OCI-LY1 (cell line): Measurements from ENCODE around the gene USP15.

Source experiments
- H2AFZ ChIP-seq: fragments of 200-600 bp; sonication (generic), shearing (Covaris generic); 2 replicates; pipeline ENCODE4 v1.6.0; 2014; ENCODE audit warnings: antibody characterized with exemption, mild to moderate bottlenecking, low read length
- H3F3A ChIP-seq: fragments of 200-600 bp; sonication (generic), shearing (Covaris generic); 2 replicates; pipeline ENCODE4 v1.6.0; 2014; ENCODE audit warnings: mild to moderate bottlenecking, antibody characterized with exemption, low read length, moderate library complexity; ENCODE audit not compliant: insufficient read depth
- H3K27ac ChIP-seq: fragments of 200-600 bp; sonication (generic); 2 replicates; pipeline ENCODE4 v1.5.1; 2014; ENCODE audit warnings: low read length, mixed run types, mild to moderate bottlenecking, low read depth; ENCODE audit not compliant: poor library complexity, severe bottlenecking
- H3K27me3 ChIP-seq: fragments of 200-600 bp; sonication (generic); 2 replicates; pipeline ENCODE4 v1.6.0; 2014; ENCODE audit warnings: antibody characterized with exemption, mild to moderate bottlenecking, low read length, moderate library complexity; ENCODE audit not compliant: insufficient read depth
- H3K36me3 ChIP-seq: fragments of 200-600 bp; sonication (generic); 2 replicates; pipeline ENCODE4 v1.6.1; 2014; ENCODE audit warnings: mild to moderate bottlenecking, antibody characterized with exemption, low read length, moderate library complexity, mixed read lengths; ENCODE audit not compliant: insufficient read depth
- H3K4me1 ChIP-seq: fragments of 200-600 bp; sonication (generic); 2 replicates; pipeline ENCODE4 v1.5.1; 2014; ENCODE audit warnings: mild to moderate bottlenecking, low read length, moderate library complexity; ENCODE audit not compliant: insufficient read depth, severe bottlenecking
- H3K4me2 ChIP-seq: fragments of 200-600 bp; sonication (generic), shearing (Covaris generic); 2 replicates; pipeline ENCODE4 v1.6.1; 2014; ENCODE audit warnings: low read length
- H3K4me3 ChIP-seq: fragments of 200-600 bp; sonication (generic); 2 replicates; pipeline ENCODE4 v1.5.1; 2014; ENCODE audit warnings: low read length, low read depth, mild to moderate bottlenecking, mixed read lengths; ENCODE audit not compliant: poor library complexity, severe bottlenecking
- H3K79me2 ChIP-seq: fragments of 200-600 bp; shearing (Covaris generic); 2 replicates; pipeline ENCODE4 v1.6.1; 2016; ENCODE audit warnings: mixed run types, low read length, mixed read lengths; ENCODE audit not compliant: insufficient read depth
- H3K9ac ChIP-seq: fragments of 200-600 bp; sonication (generic), shearing (Covaris generic); 2 replicates; pipeline ENCODE4 v1.6.1; 2014; ENCODE audit warnings: mild to moderate bottlenecking, low read length, mixed read lengths
- H3K9me2 ChIP-seq: fragments of 200-600 bp; sonication (generic), shearing (Covaris generic); 2 replicates; pipeline ENCODE4 v1.6.1; 2014; ENCODE audit warnings: low read depth, mild to moderate bottlenecking, low read length, mixed read lengths
- H3K9me3 ChIP-seq: fragments of 200-600 bp; shearing (Covaris generic); 2 replicates; pipeline ENCODE4 v1.6.1; 2014; ENCODE audit warnings: low read length, mixed read lengths
- H4K20me1 ChIP-seq: fragments of 200-600 bp; sonication (generic), shearing (Covaris generic); 2 replicates; pipeline ENCODE4 v1.6.0; 2016; ENCODE audit warnings: mild to moderate bottlenecking, low read length; ENCODE audit not compliant: insufficient read depth
- CTCF ChIP-seq: fragments of 200-600 bp; sonication (generic), shearing (Covaris generic); IDR thresholded peaks from 2 replicates; pipeline ENCODE4 v1.5.1; 2017; ENCODE audit warnings: mild to moderate bottlenecking, antibody characterized with exemption, low read length, moderate library complexity, mixed read lengths
- EZH2 ChIP-seq: fragments of 200-600 bp; sonication (generic), shearing (Covaris generic); IDR thresholded peaks from 2 replicates; pipeline ENCODE4 v1.8.0; 2017; ENCODE audit warnings: borderline replicate concordance, mixed run types, mild to moderate bottlenecking, antibody characterized with exemption, low read length, moderate library complexity, mixed read lengths

Gene USP15

GRCh38 chr12:62301080-62301798 lies 41.0 kb downstream of the USP15 start:
- Histone ChIP-seq H3K9me2 (no peaks in the 10 kb centered on the region), H3K4me1 (no peaks in the 10 kb centered on the region), H4K20me1 (no peaks in the 10 kb centered on the region), H3K36me3 (peaks cover 80% of the 10 kb centered on the region), H3K9me3 (peaks cover 14% of the 10 kb centered on the region), H3K27me3 (no peaks in the 10 kb centered on the region), H3K9ac (no peak overlapping the region), H2AFZ (no peak overlapping the region), H3K4me3 (no peak overlapping the region), H3K4me2 (no peak overlapping the region), H3K27ac (no peak overlapping the region), H3K79me2 (peaks cover 16% of the 10 kb centered on the region), H3F3A (no peaks in the 10 kb centered on the region)
- TF ChIP-seq EZH2, result no peak
- no peak for TF ChIP-seq CTCF

GRCh38 chr12:62301799-62302133 lies 41.6 kb downstream of the USP15 start:
- Histone ChIP-seq H3K9me2 (no peaks in the 10 kb centered on the region), H4K20me1 (no peaks in the 10 kb centered on the region), H3K79me2 (peaks cover 16% of the 10 kb centered on the region), H3K27ac (no peak overlapping the region), H3K36me3 (peaks cover 80% of the 10 kb centered on the region), H3K27me3 (no peaks in the 10 kb centered on the region), H3K9ac (no peak overlapping the region), H3F3A (no peaks in the 10 kb centered on the region), H2AFZ (no peak overlapping the region), H3K9me3 (peaks cover 14% of the 10 kb centered on the region), H3K4me1 (no peaks in the 10 kb centered on the region), H3K4me2 (no peak overlapping the region), H3K4me3 (no peak overlapping the region)
- TF ChIP-seq CTCF (no peak), EZH2 (no peak)

GRCh38 chr12:62304560-62304959 lies 44.4 kb downstream of the USP15 start:
- H3K27ac ChIP-seq, result no peak overlapping the region
- H3K36me3 ChIP-seq, result peaks cover 80% of the 10 kb centered on the region
- no peaks in the 10 kb centered on the region for H4K20me1 ChIP-seq
- no peaks in the 10 kb centered on the region for H3K4me1 ChIP-seq
- no peak overlapping the region for H3K9ac ChIP-seq
- H3K4me2 ChIP-seq, result no peak overlapping the region
- TF ChIP-seq EZH2 (no peak), CTCF (no peak)
- H3K27me3 ChIP-seq, result no peaks in the 10 kb centered on the region
- H3K9me3 ChIP-seq, result peaks cover 14% of the 10 kb centered on the region
- peaks cover 16% of the 10 kb centered on the region for H3K79me2 ChIP-seq
- no peaks in the 10 kb centered on the region for H3F3A ChIP-seq
- no peaks in the 10 kb centered on the region for H3K9me2 ChIP-seq
- H2AFZ ChIP-seq, result no peak overlapping the region
- no peak overlapping the region for H3K4me3 ChIP-seq
